GM10266 (cell line): ENCODE results near the gene BTC.
"Not testable (repeated sequence)": the region's sequence is repeated elsewhere in the genome, so short reads cannot be mapped to it uniquely, and the experiment has no call there.

Source experiments
- DNase-seq: peaks from one replicate; pipeline ENCODE4 v3.0.0; 2012; ENCODE audit errors: extremely low spot score
- TF ChIP-seq, protein P1 (sequence below): IDR thresholded peaks from 2 replicates; pipeline ENCODE4 v1.5.1; 2012; ENCODE audit warnings: mild to moderate bottlenecking, low read depth; ENCODE audit not compliant: control insufficient read depth, insufficient read depth; ENCODE audit errors: missing control alignments

BTC gene

DNA sequence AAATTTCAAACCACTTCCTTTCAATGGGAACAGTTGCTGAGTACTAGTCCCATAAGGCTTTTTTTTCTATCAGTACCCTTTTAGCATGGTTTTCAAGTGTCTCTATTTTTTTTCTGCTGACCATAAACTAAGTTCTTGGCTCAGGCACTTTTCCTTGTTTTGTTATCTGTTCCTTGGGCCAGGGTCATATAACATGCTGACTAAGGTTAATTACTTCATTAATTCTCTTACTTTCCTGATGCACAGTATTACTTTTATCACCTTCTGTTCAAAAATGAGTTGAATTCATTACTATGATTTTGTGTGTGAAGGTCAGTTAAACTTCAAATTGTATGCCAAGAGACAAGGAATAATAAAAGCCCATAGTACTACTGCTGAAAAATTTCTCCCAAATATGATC, 19.7 kb upstream of the BTC start:
- TF ChIP-seq, protein P1, sequence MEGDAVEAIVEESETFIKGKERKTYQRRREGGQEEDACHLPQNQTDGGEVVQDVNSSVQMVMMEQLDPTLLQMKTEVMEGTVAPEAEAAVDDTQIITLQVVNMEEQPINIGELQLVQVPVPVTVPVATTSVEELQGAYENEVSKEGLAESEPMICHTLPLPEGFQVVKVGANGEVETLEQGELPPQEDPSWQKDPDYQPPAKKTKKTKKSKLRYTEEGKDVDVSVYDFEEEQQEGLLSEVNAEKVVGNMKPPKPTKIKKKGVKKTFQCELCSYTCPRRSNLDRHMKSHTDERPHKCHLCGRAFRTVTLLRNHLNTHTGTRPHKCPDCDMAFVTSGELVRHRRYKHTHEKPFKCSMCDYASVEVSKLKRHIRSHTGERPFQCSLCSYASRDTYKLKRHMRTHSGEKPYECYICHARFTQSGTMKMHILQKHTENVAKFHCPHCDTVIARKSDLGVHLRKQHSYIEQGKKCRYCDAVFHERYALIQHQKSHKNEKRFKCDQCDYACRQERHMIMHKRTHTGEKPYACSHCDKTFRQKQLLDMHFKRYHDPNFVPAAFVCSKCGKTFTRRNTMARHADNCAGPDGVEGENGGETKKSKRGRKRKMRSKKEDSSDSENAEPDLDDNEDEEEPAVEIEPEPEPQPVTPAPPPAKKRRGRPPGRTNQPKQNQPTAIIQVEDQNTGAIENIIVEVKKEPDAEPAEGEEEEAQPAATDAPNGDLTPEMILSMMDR: no peak

DNA sequence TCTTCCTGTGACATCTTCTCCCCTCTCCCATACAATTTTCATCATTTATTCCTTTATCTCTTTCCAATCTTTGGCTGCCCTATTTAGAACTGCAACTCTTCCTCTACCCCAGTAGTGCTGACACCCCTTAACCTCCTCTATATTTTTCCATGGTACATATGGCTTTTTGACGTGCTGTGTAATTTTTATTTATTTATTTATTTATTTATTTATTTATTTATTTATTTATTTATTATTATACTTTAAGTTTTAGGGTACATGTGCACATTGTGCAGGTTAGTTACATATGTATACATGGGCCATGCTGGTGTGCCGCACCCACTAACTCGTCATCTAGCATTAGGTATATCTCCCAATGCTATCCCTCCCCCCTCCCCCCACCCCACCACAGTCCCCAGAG, 17.7 kb upstream of the BTC start:
- not testable (repeated sequence) for DNase-seq

More for the DNA sequence above, 19.7 kb upstream of the BTC start:
- no peak for DNase-seq

DNA sequence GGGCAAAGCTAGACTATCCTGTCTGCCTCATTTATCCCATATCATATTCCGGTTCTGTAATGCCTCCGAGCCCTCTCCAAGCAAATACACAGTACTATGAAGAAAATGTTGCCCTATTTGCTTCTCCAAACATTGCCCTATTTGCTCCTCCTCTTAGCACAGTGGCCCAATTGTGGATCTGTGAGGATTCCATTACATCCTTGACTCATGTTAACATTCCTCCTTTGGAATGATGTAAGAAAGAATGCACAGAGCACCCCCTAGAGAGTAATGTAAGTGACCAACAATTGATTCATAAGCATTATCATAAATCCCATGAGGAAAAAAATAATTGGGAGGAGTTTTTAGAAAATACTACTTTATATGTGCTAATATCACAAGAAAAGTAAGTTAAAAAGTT, 11.3 kb upstream of the BTC start:
- DNase-seq: no peak

DNA sequence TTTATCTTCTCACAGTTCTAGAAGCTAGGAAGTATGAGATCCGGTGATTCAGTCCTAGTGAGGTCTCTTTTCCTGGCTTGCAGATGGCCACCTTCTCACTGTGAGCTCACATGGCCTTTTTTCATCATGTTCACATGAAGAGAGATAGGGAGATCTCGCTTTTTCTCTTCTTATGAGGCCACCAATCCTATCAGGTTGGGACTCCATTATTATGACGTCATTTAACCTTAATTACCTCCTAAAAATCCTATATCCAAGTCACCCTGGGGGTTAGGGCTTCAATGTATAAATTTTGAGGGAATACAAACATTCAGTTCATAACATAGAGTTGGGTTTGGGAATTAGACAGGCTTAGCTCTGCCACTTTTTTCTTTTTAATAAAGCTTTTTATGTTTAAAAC, 6.0 kb upstream of the BTC start:
- TF ChIP-seq, protein P1: no peak
- DNase-seq: no peak

More for the DNA sequence above, 11.3 kb upstream of the BTC start:
- TF ChIP-seq, protein P1: no peak

DNA sequence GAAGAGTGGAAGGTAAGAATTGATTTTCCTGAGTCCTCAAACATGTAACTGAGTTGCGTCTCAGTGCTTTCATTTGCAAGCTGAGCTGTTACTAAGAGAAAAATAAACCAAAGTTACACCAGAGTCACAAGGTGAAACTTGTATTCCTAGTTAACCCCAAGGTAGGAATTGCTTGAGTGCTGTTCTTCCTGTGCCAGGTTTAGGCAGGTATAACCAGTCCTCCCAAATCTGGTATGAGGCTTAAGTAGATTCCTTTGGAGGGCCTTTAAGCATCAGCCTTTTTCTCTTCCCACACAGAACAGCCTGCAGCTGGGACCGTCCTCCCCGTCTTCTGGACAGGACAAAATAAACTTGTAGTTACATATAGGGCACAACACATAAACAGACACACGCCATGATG, 2.3 kb upstream of the BTC start:
- TF ChIP-seq, protein P1: no peak
- DNase-seq: no peak

DNA sequence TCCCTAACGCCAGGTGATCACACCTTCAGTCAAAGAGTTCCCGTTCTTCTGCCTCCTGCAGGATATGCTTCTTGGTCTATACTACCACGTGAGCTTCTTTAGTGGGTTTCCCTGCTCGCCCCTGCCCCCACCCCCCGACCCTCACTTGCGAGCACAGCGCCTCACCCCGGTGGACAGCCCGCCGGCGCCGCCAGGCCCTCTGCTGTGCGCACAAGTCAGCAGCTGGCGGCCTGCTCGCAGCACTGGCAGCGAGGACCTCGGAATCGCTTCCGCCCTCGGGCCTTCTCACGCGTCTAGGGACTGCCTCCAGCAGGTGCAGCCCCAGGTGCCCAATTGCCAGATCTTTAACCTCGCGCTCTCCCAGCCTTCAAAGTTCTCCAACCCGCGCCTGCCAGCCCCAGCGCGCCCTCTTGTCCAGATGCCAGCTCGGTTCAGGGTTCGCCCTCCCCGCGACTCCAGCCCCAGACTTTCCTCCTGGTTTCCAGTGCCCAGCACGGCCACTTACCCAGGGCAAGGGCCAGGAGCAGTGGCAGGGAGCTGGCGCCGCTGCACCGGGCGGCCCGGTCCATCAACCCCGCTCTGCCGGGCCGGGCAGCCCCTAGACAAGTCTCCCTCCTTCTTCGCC, 454 bp downstream of the BTC start:
- TF ChIP-seq, protein P1: peak; percentile 14
- no peak for DNase-seq

DNA sequence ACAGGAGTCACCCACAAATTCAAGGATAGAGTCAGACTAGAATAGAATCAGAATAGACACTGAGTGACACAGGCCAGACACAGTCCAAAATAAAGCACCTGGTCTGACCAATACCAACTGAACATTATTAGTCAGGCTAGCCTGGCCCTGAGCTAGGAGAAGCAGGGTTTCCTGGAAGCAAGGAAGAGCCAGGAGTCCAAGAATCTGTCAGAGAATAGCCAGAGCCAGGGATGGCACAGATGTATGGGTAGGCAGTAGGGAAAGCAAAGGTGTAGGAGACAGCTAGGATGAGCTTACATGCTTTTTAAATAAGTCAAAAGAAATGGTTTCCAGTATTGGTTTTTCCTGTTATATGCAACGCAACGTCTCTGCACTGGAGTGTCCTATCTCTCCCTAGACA, 3.7 kb downstream of the BTC start:
- DNase-seq: no peak
- TF ChIP-seq, protein P1: no peak

DNA sequence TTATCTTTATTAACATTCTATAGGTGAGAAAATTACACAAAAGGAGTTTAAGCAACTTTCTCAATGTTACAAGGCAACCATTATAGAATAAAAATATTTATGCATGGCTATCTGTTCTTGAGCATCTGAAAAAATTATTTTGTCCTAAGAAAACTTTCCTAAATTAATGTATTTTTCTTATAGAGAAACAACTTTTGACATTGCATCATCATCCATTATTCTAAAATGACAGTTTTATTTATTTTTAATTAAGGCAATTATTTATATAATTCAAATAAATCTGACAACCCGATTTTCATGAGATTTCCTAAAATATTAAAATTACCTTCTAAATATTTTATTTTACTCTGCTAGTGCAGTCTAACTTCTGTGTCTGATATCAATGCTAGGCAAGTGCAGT, 4.8 kb downstream of the BTC start:
- TF ChIP-seq, protein P1: no peak
- DNase-seq: no peak
